Measurements from ENCODE around the gene ZNF366. TPM values are rescaled to one million over a fixed set of nuclear protein-coding genes. Genes with fewer than 3 reads are reported as not detected.

Gene ZNF366
- polyA plus RNA-seq, 2 of the 4 experiments (the other 2 are of a cell fraction) = not detected

- no peak for FAIRE-seq
- H3K9me3 ChIP-seq = no peaks in the 10 kb centered on the region
- POLR2A ChIA-PET = no interaction called here
- TF ChIP-seq ZSCAN20 (CRISPR knock-in tag; IDR thresholded peaks at IDR 0.05) (no peak), MAZ (IDR thresholded peaks at IDR 0.05; ENCODE audit: borderline replicate concordance, low read depth, low read length) (no peak), NPAS2 (CRISPR knock-in tag; IDR thresholded peaks at IDR 0.05; ENCODE audit: borderline replicate concordance) (no peak), FOSL2 (IDR thresholded peaks at IDR 0.05) (no peak), FOSL2 (CRISPR knock-in tag; IDR thresholded peaks at IDR 0.05) (no peak), NR3C1 (IDR thresholded peaks at IDR 0.05) (no peak), RFX5 (IDR thresholded peaks at IDR 0.05) (no peak), HOXB5 (CRISPR knock-in tag; IDR thresholded peaks at IDR 0.05) (no peak), EHMT2 (IDR thresholded peaks at IDR 0.05; ENCODE audit: low read depth) (no peak), HEYL (CRISPR knock-in tag; IDR thresholded peaks at IDR 0.05) (no peak), USF2 (IDR thresholded peaks at IDR 0.05) (no peak), PBX3 (IDR thresholded peaks at IDR 0.05) (no peak), SMC3 (IDR thresholded peaks at IDR 0.05) (no peak), HMGXB4 (CRISPR knock-in tag; IDR thresholded peaks at IDR 0.05; ENCODE audit: borderline replicate concordance) (no peak), CBX8 (IDR thresholded peaks at IDR 0.05) (no peak), BHLHE40 (IDR thresholded peaks at IDR 0.05; ENCODE audit: low read depth, low read length) (no peak), RARB (CRISPR knock-in tag; IDR thresholded peaks at IDR 0.05) (no peak), CTCF (IDR thresholded peaks at IDR 0.05) (no peak)
- CTCF ChIA-PET = interaction anchor here (0.5 to 1.5 kb wide), 2 partner anchors 11 to 18 kb away, joined by 3 to 7 read pairs; no protein-coding TSS in a partner anchor
- ATAC-seq = no peak
- H3K4me3 ChIP-seq = no peak overlapping the region
- DNase-seq (ENCODE audit: low read depth in 1 of 2, low spot score in 1 of 2) = no peak
- H3K4me2 ChIP-seq = no peak overlapping the region
- WGBS (ENCODE audit: missing lambda C conversion rate) = 91% methylated on average over 7 of the region's 7 CpGs
- no peak overlapping the region for H3K27ac ChIP-seq
- H3K4me1 ChIP-seq = peaks cover 13% of the 10 kb centered on the region
Measured at GRCh38 chr5:72506158-72506549, 1.1 kb downstream of the ZNF366 start.

- FAIRE-seq (no peak), ATAC-seq (no peak), DNase-seq (ENCODE audit: low read depth in 1 of 2, low spot score in 1 of 2) (no peak)
- H3K27ac ChIP-seq = peak overlapping the region in 1 of 2 experiments; percentile 20; a peak in 1 of 6 replicates
- H3K4me1 ChIP-seq = peaks cover 13% of the 10 kb centered on the region
- TF ChIP-seq EHF (CRISPR knock-in tag; IDR thresholded peaks at IDR 0.05) (no peak), FOSL2 (IDR thresholded peaks at IDR 0.05) (no peak), FOSL2 (CRISPR knock-in tag; IDR thresholded peaks at IDR 0.05) (no peak), RNF2 (IDR thresholded peaks at IDR 0.05; ENCODE audit: borderline replicate concordance, low read depth) (no peak), HOXB5 (CRISPR knock-in tag; IDR thresholded peaks at IDR 0.05) (no peak), RARB (CRISPR knock-in tag; IDR thresholded peaks at IDR 0.05) (no peak), ESRRA (IDR thresholded peaks at IDR 0.05; ENCODE audit: borderline replicate concordance, low read length) (no peak), NR3C1 (IDR thresholded peaks at IDR 0.05) (no peak), HMGXB4 (CRISPR knock-in tag; IDR thresholded peaks at IDR 0.05; ENCODE audit: borderline replicate concordance) (no peak), KDM1A (IDR thresholded peaks at IDR 0.05; ENCODE audit: low read depth) (no peak), RFX5 (IDR thresholded peaks at IDR 0.05) (no peak), ZSCAN20 (CRISPR knock-in tag; IDR thresholded peaks at IDR 0.05) (no peak), RCOR1 (IDR thresholded peaks at IDR 0.05; ENCODE audit: low read depth, low read length) (no peak), ELK1 (IDR thresholded peaks at IDR 0.05; ENCODE audit: low read depth, low read length) (no peak), MAX (IDR thresholded peaks at IDR 0.05) (no peak), ZFP36 (IDR thresholded peaks at IDR 0.05; ENCODE audit: borderline replicate concordance, partially characterized antibody) (no peak), BHLHE40 (IDR thresholded peaks at IDR 0.05; ENCODE audit: low read depth, low read length) (no peak), POLR2A (IDR thresholded peaks at IDR 0.05; ENCODE audit: low read length) (no peak)
- no peak overlapping the region for H3K4me2 ChIP-seq
- 90% methylated on average over 7 of the region's 7 CpGs for WGBS (ENCODE audit: missing lambda C conversion rate)
- no peaks in the 10 kb centered on the region for H3K9me3 ChIP-seq
- no peak overlapping the region for H3K4me3 ChIP-seq
- POLR2A ChIA-PET = no interaction called here
- CTCF ChIA-PET = interaction anchor here (1.5 kb wide), 1 partner anchor 11 kb away, joined by 7 read pairs; no protein-coding TSS in a partner anchor
Measured at GRCh38 chr5:72505539-72506157, 1.6 kb downstream of the ZNF366 start.

Measured in A549 (cell line).